T1000 (cell line): Measurements from ENCODE around the gene ELP5.
"Not testable (repeated sequence)": the region's sequence is repeated elsewhere in the genome, so short reads cannot be mapped to it uniquely, and the experiment has no call there.

Experiments
- DNase-seq: peaks from one replicate; lab custom pipeline; 2025; ENCODE audit warnings: mixed read lengths; lab: John Stamatoyannopoulos, UW

ELP5 gene

GRCh38 chr17:7236808-7237207 is 15.2 kb upstream of the ELP5 start:
- DNase-seq = no peak

- DNase-seq = no peak
Observed at GRCh38 chr17:7237266-7237760, 14.7 kb upstream of the ELP5 start.

- DNase-seq = peak; percentile 66
Observed at GRCh38 chr17:7237761-7238419, 14.1 kb upstream of the ELP5 start.

- no peak for DNase-seq
Observed at GRCh38 chr17:7238420-7239090, 13.5 kb upstream of the ELP5 start.

- peak; percentile 98 for DNase-seq
Observed at GRCh38 chr17:7239091-7240027, 12.7 kb upstream of the ELP5 start, which contains the start of gene PHF23. TSS of gene PHF23 (minus strand) at chr17:7239457. CDS start at chr17:7239279, 178 bp downstream.

- no peak for DNase-seq
Observed at GRCh38 chr17:7240375-7240774, 11.6 kb upstream of the ELP5 start.

GRCh38 chr17:7241090-7241733 is 10.8 kb upstream of the ELP5 start:
- no peak for DNase-seq

- peak; percentile 86 for DNase-seq
Observed at GRCh38 chr17:7241783-7242716, 10.0 kb upstream of the ELP5 start, which contains the start of gene GABARAP. TSS of gene GABARAP (minus strand) at chr17:7242449. CDS start at chr17:7242330, 119 bp downstream.

- peak; percentile 87 for DNase-seq
Observed at GRCh38 chr17:7242717-7243452, 9.1 kb upstream of the ELP5 start.

- no peak for DNase-seq
Observed at GRCh38 chr17:7243453-7243729, 8.6 kb upstream of the ELP5 start.

GRCh38 chr17:7243838-7244237 is 8.2 kb upstream of the ELP5 start:
- not testable (repeated sequence) for DNase-seq

GRCh38 chr17:7246779-7247178 is 5.2 kb upstream of the ELP5 start:
- no peak for DNase-seq

GRCh38 chr17:7248796-7249195 is 3.2 kb upstream of the ELP5 start:
- DNase-seq = no peak

GRCh38 chr17:7249214-7249613 is 2.8 kb upstream of the ELP5 start:
- no peak for DNase-seq

- DNase-seq = no peak
Observed at GRCh38 chr17:7249830-7250229, 2.2 kb upstream of the ELP5 start.

- DNase-seq = no peak
Observed at GRCh38 chr17:7250695-7251627, 1.1 kb upstream of the ELP5 start.

GRCh38 chr17:7251661-7252175 is 297 bp upstream of the ELP5 start, which contains the start of gene CTDNEP1:
TSS of gene CTDNEP1 (minus strand) at chr17:7251734. CDS start at chr17:7251296, 438 bp downstream.
- peak; percentile 97 for DNase-seq

- no peak for DNase-seq
Observed at GRCh38 chr17:7253082-7253481, 1.1 kb downstream of the ELP5 start.

- DNase-seq = no peak
Observed at GRCh38 chr17:7254511-7254910, 2.5 kb downstream of the ELP5 start.
